HEK293 (cell line): Measurements from ENCODE around the gene ZFYVE1.
"Not testable (repeated sequence)": the region's sequence is repeated elsewhere in the genome, so short reads cannot be mapped to it uniquely, and the experiment has no call there.

Source experiments
- CTCF ChIA-PET: fragments of 350-600 bp; formaldehyde crosslinking; extraction: SDS; loops from one replicate; lab custom pipeline; 2021; ENCODE audit warnings: antibody characterized with exemption; lab: Yijun Ruan, JAX
- POLR2A ChIA-PET: fragments of 300-600 bp; formaldehyde crosslinking; extraction: SDS; loops from one replicate; lab custom pipeline; 2020; ENCODE audit warnings: antibody characterized with exemption, inconsistent platforms; lab: Yijun Ruan, JAX
- H3K27ac ChIP-seq: fragments of 200-500 bp; sonication (Bioruptor generic); 2 replicates; pipeline ENCODE4 v1.5.1; 2014; ENCODE audit warnings: low read depth, low read length, control low read depth, inconsistent platforms; ENCODE audit errors: extremely low read depth
- H3K36me3 ChIP-seq, 2 experiments: fragments of 200-500 bp in 1 of 2; sonication (Bioruptor generic) in 1 of 2; 1 replicate in 1 of 2; 2 replicates in 1 of 2; pipeline ENCODE4 v1.5.1; 2014 to 2017; ENCODE audit warnings: inconsistent platforms in 2 of 2, low read length in 2 of 2; ENCODE audit not compliant: control insufficient read depth in 2 of 2, insufficient read depth in 1 of 2
- H3K4me1 ChIP-seq: fragments of 200-500 bp; sonication (Bioruptor generic); 2 replicates; pipeline ENCODE4 v1.5.1; 2014; ENCODE audit warnings: mild to moderate bottlenecking, low read length, inconsistent platforms; ENCODE audit not compliant: control insufficient read depth, insufficient read depth
- H3K4me3 ChIP-seq: 2 replicates; pipeline ENCODE4 v1.5.1; 2011; ENCODE audit warnings: low read depth, mild to moderate bottlenecking, control low read depth, low read length, moderate library complexity
- H3K9me3 ChIP-seq: fragments of 200-500 bp; sonication (Bioruptor generic); 2 replicates; pipeline ENCODE4 v1.5.1; 2014; ENCODE audit warnings: low read depth, low read length, inconsistent platforms; ENCODE audit not compliant: control insufficient read depth, insufficient read depth
- BCL6B ChIP-seq: fragments of 450-650 bp; formaldehyde crosslinking; IDR thresholded peaks from 2 replicates; pipeline ENCODE4 v1.5.1; 2017; ENCODE audit warnings: missing biosample characterization, missing genetic modification characterization
- KLF17 ChIP-seq: fragments of 450-650 bp; formaldehyde crosslinking; IDR thresholded peaks from 2 replicates; pipeline ENCODE4 v1.5.1; 2016; ENCODE audit warnings: missing biosample characterization, missing genetic modification characterization
- KLF8 ChIP-seq: fragments of 450-650 bp; formaldehyde crosslinking; IDR thresholded peaks from 2 replicates; pipeline ENCODE4 v1.5.1; 2016; ENCODE audit warnings: missing biosample characterization, missing genetic modification characterization
- MZF1 ChIP-seq: fragments of 450-650 bp; formaldehyde crosslinking; IDR thresholded peaks from 2 replicates; pipeline ENCODE4 v1.5.1; 2017; ENCODE audit warnings: missing biosample characterization, missing genetic modification characterization, borderline replicate concordance
- RBAK ChIP-seq: fragments of 450-650 bp; formaldehyde crosslinking; IDR thresholded peaks from 2 replicates; pipeline ENCODE4 v1.5.1; 2016; ENCODE audit warnings: missing biosample characterization, missing genetic modification characterization
- ZBTB48 ChIP-seq: fragments of 450-650 bp; formaldehyde crosslinking; IDR thresholded peaks from 2 replicates; pipeline ENCODE4 v1.5.1; 2016; ENCODE audit warnings: missing biosample characterization, missing genetic modification characterization
- ZFP41 ChIP-seq: fragments of 450-650 bp; formaldehyde crosslinking; IDR thresholded peaks from 2 replicates; pipeline ENCODE4 v1.5.1; 2016; ENCODE audit warnings: missing biosample characterization, missing genetic modification characterization, borderline replicate concordance
- ZNF112 ChIP-seq: fragments of 450-650 bp; formaldehyde crosslinking; IDR thresholded peaks from 2 replicates; pipeline ENCODE4 v1.5.0; 2017; ENCODE audit warnings: missing biosample characterization, missing genetic modification characterization
- ZNF132 ChIP-seq: fragments of 450-650 bp; formaldehyde crosslinking; IDR thresholded peaks from 2 replicates; pipeline ENCODE4 v1.5.1; 2017; ENCODE audit warnings: missing biosample characterization, missing genetic modification characterization, borderline replicate concordance
- ZNF211 ChIP-seq: fragments of 450-650 bp; formaldehyde crosslinking; IDR thresholded peaks from 2 replicates; pipeline ENCODE4 v1.5.1; 2016; ENCODE audit warnings: low read depth, missing biosample characterization, missing genetic modification characterization
- ZNF214 ChIP-seq: fragments of 450-650 bp; formaldehyde crosslinking; IDR thresholded peaks from 2 replicates; pipeline ENCODE4 v1.5.1; 2017; ENCODE audit warnings: missing biosample characterization, mild to moderate bottlenecking, missing genetic modification characterization, borderline replicate concordance
- ZNF274 ChIP-seq, 2 experiments: fragments of 200-500 bp in 1 of 2; fragments of 450-650 bp in 1 of 2; sonication (Bioruptor generic) in 1 of 2; formaldehyde crosslinking in 1 of 2; IDR thresholded peaks; 2 replicates each; pipeline versions ENCODE4 v1.5.1 to v1.6.1; 2014 to 2016; ENCODE audit warnings: borderline replicate concordance in 1 of 2, inconsistent platforms in 1 of 2, low read length in 1 of 2, missing biosample characterization in 1 of 2, missing genetic modification characterization in 1 of 2
- ZNF473 ChIP-seq: fragments of 450-650 bp; formaldehyde crosslinking; IDR thresholded peaks from 2 replicates; pipeline ENCODE4 v1.5.1; 2017; ENCODE audit warnings: missing biosample characterization, missing genetic modification characterization
- ZNF549 ChIP-seq: fragments of 450-650 bp; IDR thresholded peaks from 2 replicates; pipeline ENCODE4 v1.5.1; 2018; ENCODE audit warnings: missing biosample characterization, missing genetic modification characterization, mild to moderate bottlenecking, inconsistent platforms, moderate library complexity
- ZNF555 ChIP-seq: fragments of 450-650 bp; formaldehyde crosslinking; conservative IDR thresholded peaks from 2 replicates; pipeline ENCODE4 v1.5.1; 2017; ENCODE audit warnings: missing biosample characterization, mild to moderate bottlenecking, missing genetic modification characterization, inconsistent platforms
- ZNF670 ChIP-seq: fragments of 450-650 bp; formaldehyde crosslinking; IDR thresholded peaks from 2 replicates; pipeline ENCODE4 v1.5.1; 2016; ENCODE audit warnings: missing biosample characterization, missing genetic modification characterization, low read depth
- ZNF677 ChIP-seq: fragments of 450-650 bp; IDR thresholded peaks from 2 replicates; pipeline ENCODE4 v1.5.0; 2018; ENCODE audit warnings: missing biosample characterization, mild to moderate bottlenecking, missing genetic modification characterization, moderate library complexity
- ZNF707 ChIP-seq: fragments of 450-650 bp; formaldehyde crosslinking; IDR thresholded peaks from 2 replicates; pipeline ENCODE4 v1.5.1; 2016; ENCODE audit warnings: missing biosample characterization, missing genetic modification characterization
- ZSCAN30 ChIP-seq: fragments of 450-650 bp; IDR thresholded peaks from 2 replicates; pipeline ENCODE4 v1.5.1; 2018; ENCODE audit warnings: missing biosample characterization, mild to moderate bottlenecking, missing genetic modification characterization, moderate library complexity

Gene ZFYVE1

DNA sequence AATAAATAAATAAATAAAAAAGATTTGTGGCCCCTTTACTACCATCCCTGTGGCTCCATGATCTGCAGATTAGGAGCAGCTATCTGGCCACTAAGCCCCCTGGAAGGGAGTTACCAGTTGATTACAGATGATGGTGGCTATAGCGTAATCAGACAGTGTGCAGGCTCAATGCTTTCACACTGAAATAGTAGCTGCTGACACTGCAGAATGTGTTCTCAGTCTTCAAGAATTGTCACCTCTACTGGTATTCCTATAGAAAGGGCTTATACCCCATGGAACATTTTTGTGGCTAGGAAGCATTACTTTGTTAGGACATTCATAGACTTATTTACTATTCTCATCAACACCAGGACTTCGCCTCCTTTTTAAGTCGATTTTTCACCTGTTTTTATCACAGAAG lies 69.7 kb downstream of the ZFYVE1 start (continued):
- no peak for TF ChIP-seq ZNF274 (IDR thresholded peaks at IDR 0.05; ENCODE audit: low read length)
- no peak for TF ChIP-seq ZNF274 (tag by site-specific recombination; IDR thresholded peaks at IDR 0.05; ENCODE audit: borderline replicate concordance)
- TF ChIP-seq ZNF677 (tag by site-specific recombination), result no peak
- TF ChIP-seq KLF8 (tag by site-specific recombination), result no peak
- no peak for TF ChIP-seq ZNF112
- no peak for TF ChIP-seq ZSCAN30 (tag by site-specific recombination)
- TF ChIP-seq ZNF555 (tag by site-specific recombination), result no peak
- no peak for TF ChIP-seq ZNF549 (tag by site-specific recombination)
- TF ChIP-seq ZNF132 (tag by site-specific recombination), result no peak
- TF ChIP-seq BCL6B, result no peak

DNA sequence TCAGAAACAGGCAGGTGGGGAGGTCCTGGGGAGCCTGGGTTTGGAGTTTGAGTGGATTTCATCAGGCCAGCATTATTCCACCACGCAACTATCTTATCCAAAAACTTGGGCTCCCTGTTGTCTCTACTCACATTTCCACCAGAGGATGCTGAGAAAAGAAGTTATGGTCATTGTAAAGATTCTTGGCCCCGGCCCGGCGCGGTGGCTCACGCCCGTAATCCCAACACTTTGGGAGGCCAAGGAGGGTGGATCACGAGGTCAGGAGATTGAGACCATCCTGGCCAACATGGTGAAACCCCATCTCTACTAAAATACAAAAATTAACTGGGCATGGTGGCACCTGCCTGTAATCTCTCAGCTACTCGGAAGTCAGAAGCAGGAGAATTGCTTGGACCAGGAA lies 70.2 kb downstream of the ZFYVE1 start:
- H3K27ac ChIP-seq, H3K4me3 ChIP-seq, POLR2A ChIA-PET, H3K4me1 ChIP-seq, H3K9me3 ChIP-seq: not testable (repeated sequence)
- H3K36me3 ChIP-seq, result peaks cover 16 to 78% of the 10 kb centered on the region in 2 experiments; a peak in 2 of 3 replicates
- CTCF ChIA-PET, result interaction anchor here (3.8 kb wide), 1 partner anchor 8 kb away, joined by 19 read pairs; no protein-coding TSS in a partner anchor

- ChIA-PET CTCF (interaction anchor here (0.6 kb wide), 1 partner anchor 433 kb away, joined by 3 read pairs; no protein-coding TSS in a partner anchor), POLR2A (no interaction called here)
- Histone ChIP-seq H3K4me3 (no peak overlapping the region), H3K4me1 (no peaks in the 10 kb centered on the region), H3K36me3 (peaks cover 19 to 64% of the 10 kb centered on the region in 2 experiments; a peak in 2 of 3 replicates), H3K27ac (no peak overlapping the region), H3K9me3 (no peaks in the 10 kb centered on the region)
- no peak for TF ChIP-seq ZNF707 (tag by site-specific recombination)
- no peak for TF ChIP-seq RBAK
- no peak for TF ChIP-seq KLF8 (tag by site-specific recombination)
- no peak for TF ChIP-seq ZNF214 (tag by site-specific recombination)
- TF ChIP-seq MZF1 (tag by site-specific recombination), result no peak
- no peak for TF ChIP-seq ZNF211 (tag by site-specific recombination)
- TF ChIP-seq ZNF549 (tag by site-specific recombination), result no peak
- no peak for TF ChIP-seq ZFP41
- TF ChIP-seq KLF17, result no peak
- TF ChIP-seq ZNF473 (tag by site-specific recombination), result no peak
- no peak for TF ChIP-seq ZNF670 (tag by site-specific recombination)
- TF ChIP-seq ZBTB48 (tag by site-specific recombination), result no peak
Measured at GRCh38 chr14:72952171-72952570, 74.7 kb downstream of the ZFYVE1 start.
